Naive thymus-derived CD4-positive, alpha-beta T cell (primary cell): Measurements from ENCODE around the gene CORT. TPM values are rescaled to one million over a fixed set of nuclear protein-coding genes. Genes with fewer than 3 reads are reported as not detected.

Experiments
- ATAC-seq: fragments of 150-1000 bp; cut with Tn5 transposase; 2 replicates; pipeline ENCODE4 v1.10.0; 2021; ENCODE audit warnings: mild to moderate bottlenecking, moderate library complexity
- CTCF ChIA-PET: fragments of 350-600 bp; sonication (Branson Sonifier 250); formaldehyde crosslinking; loops from one replicate; lab custom pipeline; 2021; ENCODE audit warnings: antibody characterized with exemption; lab: Charles Lee
- POLR2A ChIA-PET: fragments of 350-600 bp; sonication (Branson Sonifier 250); formaldehyde crosslinking; loops from one replicate; lab custom pipeline; 2021; ENCODE audit warnings: antibody characterized with exemption, inconsistent platforms; lab: Charles Lee
- DNase-seq, 9 donors: peaks; one replicate each; pipeline versions ENCODE4 v3.0.0 to v3.0.0-alpha.2; 2020 to 2022; ENCODE audit warnings: mixed read lengths in 1 of 9
- H3K27ac ChIP-seq: one replicate; pipeline ENCODE4 v1.7.0; 2013; ENCODE audit warnings: mild to moderate bottlenecking, low read depth, low read length, moderate library complexity
- H3K27me3 ChIP-seq, 2 donors: one replicate each; pipeline ENCODE4 v1.7.0; 2013; ENCODE audit warnings: low read length in 2 of 2, mild to moderate bottlenecking in 2 of 2, moderate library complexity in 2 of 2; ENCODE audit not compliant: control insufficient read depth in 2 of 2, insufficient read depth in 2 of 2
- H3K36me3 ChIP-seq, 3 experiments: 1 replicate in 2 of 3; 2 replicates in 1 of 3; pipeline ENCODE4 v1.7.0; 2013; ENCODE audit warnings: low read length in 3 of 3, mild to moderate bottlenecking in 3 of 3, moderate library complexity in 1 of 3; ENCODE audit not compliant: insufficient read depth in 3 of 3, control insufficient read depth in 2 of 3
- H3K4me1 ChIP-seq, 2 donors: one replicate each; pipeline ENCODE4 v1.7.0; 2013; ENCODE audit warnings: low read length in 2 of 2, mild to moderate bottlenecking in 2 of 2, moderate library complexity in 1 of 2; ENCODE audit not compliant: control insufficient read depth in 2 of 2, insufficient read depth in 2 of 2
- H3K4me3 ChIP-seq: 2 replicates; pipeline ENCODE4 v1.7.0; 2013; ENCODE audit warnings: mild to moderate bottlenecking, low read length
- H3K9me3 ChIP-seq, 3 experiments: 1 replicate in 2 of 3; 2 replicates in 1 of 3; pipeline ENCODE4 v1.7.0; 2013; ENCODE audit warnings: low read length in 3 of 3; ENCODE audit not compliant: control insufficient read depth in 2 of 3
- H3K27ac Mint-ChIP-seq, 9 donors: one replicate each; pipeline ENCODE4 v1.8.0; 2020 to 2022; ENCODE audit warnings: mixed read lengths in 9 of 9, mild to moderate bottlenecking in 8 of 9, moderate library complexity in 5 of 9, inconsistent platforms in 2 of 9
- H3K27me3 Mint-ChIP-seq, 5 donors: one replicate each; pipeline ENCODE4 v1.8.0; 2021 to 2022; ENCODE audit warnings: mixed read lengths in 5 of 5, mild to moderate bottlenecking in 1 of 5
- H3K36me3 Mint-ChIP-seq, 5 donors: one replicate each; pipeline ENCODE4 v1.8.0; 2020 to 2022; ENCODE audit warnings: mixed read lengths in 5 of 5, mild to moderate bottlenecking in 3 of 5, inconsistent platforms in 1 of 5
- H3K4me1 Mint-ChIP-seq, 7 donors: one replicate each; pipeline ENCODE4 v1.8.0; 2020 to 2022; ENCODE audit warnings: mixed read lengths in 7 of 7, mild to moderate bottlenecking in 3 of 7, inconsistent platforms in 1 of 7
- H3K4me3 Mint-ChIP-seq, 10 donors: one replicate each; pipeline ENCODE4 v1.8.0; 2020 to 2022; ENCODE audit warnings: mild to moderate bottlenecking in 10 of 10, mixed read lengths in 10 of 10, moderate library complexity in 6 of 10, inconsistent platforms in 2 of 10
- H3K9me3 Mint-ChIP-seq, 11 donors: one replicate each; pipeline ENCODE4 v1.8.0; 2020 to 2022; ENCODE audit warnings: mixed read lengths in 11 of 11, mild to moderate bottlenecking in 4 of 11, inconsistent platforms in 1 of 11, moderate library complexity in 1 of 11
- intact Hi-C, 2 donors: fragments of 100-400 bp; cut with micrococcal nuclease; formaldehyde crosslinking; loops; one replicate each; pipeline ENCODE4 v1.15.1; 2023
- polyA plus RNA-seq, 2 donors: library from polyadenylated mRNA; unstranded; fragments of 300-500 nt; fragmentation: Illumina TruSeq; gene quantifications; one replicate each; pipeline ENCODE4 v1.2.3, GENCODE V29; 2021
- total RNA-seq, 6 experiments: library from RNA in 5 of 6; stranded (reverse) in 5 of 6; gene quantifications; 1 replicate in 5 of 6; 2 replicates in 1 of 6; pipeline ENCODE4 v1.2.3 and lab custom pipeline; 2021 to 2026

CORT gene
- total and polyA plus RNA-seq, 7 experiments from 2014 or later, result 0.27 to 0.90 TPM; not detected in 5

GRCh38 chr1:10440794-10441193 is 9.0 kb upstream of the CORT start:
- peaks cover 0 to 7% (median 0%) of the 10 kb centered on the region in 5 donors for H3K36me3 Mint-ChIP-seq
- Histone ChIP-seq H3K36me3 (no peaks in the 10 kb centered on the region), H3K9me3 (no peaks in the 10 kb centered on the region), H3K27me3 (no peaks in the 10 kb centered on the region), H3K4me1 (no peaks in the 10 kb centered on the region), H3K4me3 (no peak overlapping the region), H3K27ac (no peak overlapping the region)
- no peak overlapping the region for H3K4me3 Mint-ChIP-seq
- H3K9me3 Mint-ChIP-seq, result no peaks in the 10 kb centered on the region
- intact Hi-C loops, result no loop called here
- CTCF ChIA-PET, result no interaction called here
- peaks cover 0 to 3% (median 0%) of the 10 kb centered on the region in 7 donors for H3K4me1 Mint-ChIP-seq
- ATAC-seq, result no peak
- peak overlapping the region in 1 of 9 donors; percentile 19 for H3K27ac Mint-ChIP-seq
- H3K27me3 Mint-ChIP-seq, result no peaks in the 10 kb centered on the region
- POLR2A ChIA-PET, result interaction anchor here (0.5 kb wide), 1 partner anchor 444 kb away, joined by 3 read pairs; no protein-coding TSS in a partner anchor
- no peak for DNase-seq

GRCh38 chr1:10444248-10444647 is 5.6 kb upstream of the CORT start:
- no peaks in the 10 kb centered on the region for H3K36me3 ChIP-seq
- Mint-ChIP-seq H3K4me3 (no peak overlapping the region), H3K27ac (no peak overlapping the region), H3K9me3 (no peaks in the 10 kb centered on the region), H3K4me1 (peaks cover 0 to 4% (median 0%) of the 10 kb centered on the region in 7 donors), H3K27me3 (no peaks in the 10 kb centered on the region), H3K36me3 (peaks cover 0 to 13% (median 3%) of the 10 kb centered on the region in 5 donors)
- no peak for ATAC-seq
- DNase-seq, result no peak
- no peak overlapping the region for H3K4me3 ChIP-seq
- no peaks in the 10 kb centered on the region for H3K4me1 ChIP-seq
- ChIA-PET CTCF (no interaction called here), POLR2A (no interaction called here)
- H3K9me3 ChIP-seq, result no peaks in the 10 kb centered on the region
- H3K27ac ChIP-seq, result no peak overlapping the region
- intact Hi-C loops, result no loop called here
- no peaks in the 10 kb centered on the region for H3K27me3 ChIP-seq

- Histone ChIP-seq H3K27me3 (no peaks in the 10 kb centered on the region), H3K4me1 (no peaks in the 10 kb centered on the region), H3K4me3 (no peak overlapping the region), H3K9me3 (no peaks in the 10 kb centered on the region), H3K36me3 (no peaks in the 10 kb centered on the region), H3K27ac (no peak overlapping the region)
- Mint-ChIP-seq H3K27ac (no peak overlapping the region), H3K4me3 (no peak overlapping the region), H3K9me3 (no peaks in the 10 kb centered on the region), H3K4me1 (peaks cover 0 to 4% (median 0%) of the 10 kb centered on the region in 7 donors), H3K36me3 (peaks cover 0 to 13% (median 3%) of the 10 kb centered on the region in 5 donors), H3K27me3 (no peaks in the 10 kb centered on the region)
- intact Hi-C loops, result no loop called here
- no peak for ATAC-seq
- no peak for DNase-seq
- POLR2A ChIA-PET, result no interaction called here
- CTCF ChIA-PET, result no interaction called here
Measured at GRCh38 chr1:10444795-10445397, 4.9 kb upstream of the CORT start.

GRCh38 chr1:10446790-10447422 is 2.9 kb upstream of the CORT start:
- peaks cover 0 to 8% (median 0%) of the 10 kb centered on the region in 5 donors for H3K27me3 Mint-ChIP-seq
- Histone ChIP-seq H3K4me1 (no peaks in the 10 kb centered on the region), H3K4me3 (no peak overlapping the region), H3K9me3 (no peaks in the 10 kb centered on the region), H3K27me3 (no peaks in the 10 kb centered on the region), H3K36me3 (no peaks in the 10 kb centered on the region), H3K27ac (no peak overlapping the region)
- no peak for DNase-seq
- ChIA-PET POLR2A (no interaction called here), CTCF (interaction anchor here (0.6 to 0.7 kb wide), 3 partner anchors 11 to 256 kb away, joined by 3 to 5 read pairs (median 3); no protein-coding TSS in a partner anchor)
- no peak overlapping the region for H3K27ac Mint-ChIP-seq
- intact Hi-C loops, result no loop called here
- peaks cover 0 to 6% (median 3%) of the 10 kb centered on the region in 5 donors for H3K36me3 Mint-ChIP-seq
- ATAC-seq, result no peak
- H3K4me3 Mint-ChIP-seq, result no peak overlapping the region
- no peaks in the 10 kb centered on the region for H3K9me3 Mint-ChIP-seq
- peaks cover 0 to 4% (median 0%) of the 10 kb centered on the region in 7 donors for H3K4me1 Mint-ChIP-seq

GRCh38 chr1:10450156-10450814 is 454 bp downstream of the CORT start:
- Histone ChIP-seq H3K27me3 (no peaks in the 10 kb centered on the region), H3K36me3 (no peaks in the 10 kb centered on the region), H3K9me3 (no peaks in the 10 kb centered on the region), H3K4me1 (no peaks in the 10 kb centered on the region), H3K27ac (no peak overlapping the region), H3K4me3 (no peak overlapping the region)
- DNase-seq, result no peak
- ChIA-PET CTCF (no interaction called here), POLR2A (interaction anchor here (0.7 kb wide), 1 partner anchor 130 kb away, joined by 4 read pairs; no protein-coding TSS in a partner anchor)
- no peak overlapping the region for H3K27ac Mint-ChIP-seq
- peaks cover 0 to 8% (median 0%) of the 10 kb centered on the region in 5 donors for H3K27me3 Mint-ChIP-seq
- no peak for ATAC-seq
- no peaks in the 10 kb centered on the region for H3K9me3 Mint-ChIP-seq
- intact Hi-C loops, result no loop called here
- peaks cover 0 to 4% (median 0%) of the 10 kb centered on the region in 7 donors for H3K4me1 Mint-ChIP-seq
- no peak overlapping the region for H3K4me3 Mint-ChIP-seq
- H3K36me3 Mint-ChIP-seq, result peaks cover 0 to 6% (median 0%) of the 10 kb centered on the region in 5 donors

GRCh38 chr1:10450836-10451235 is 1.0 kb downstream of the CORT start:
- intact Hi-C loops, result no loop called here
- Mint-ChIP-seq H3K9me3 (no peaks in the 10 kb centered on the region), H3K36me3 (peaks cover 0 to 6% (median 0%) of the 10 kb centered on the region in 5 donors), H3K27me3 (peaks cover 0 to 8% (median 0%) of the 10 kb centered on the region in 5 donors), H3K4me3 (no peak overlapping the region), H3K27ac (no peak overlapping the region), H3K4me1 (peaks cover 0 to 4% (median 0%) of the 10 kb centered on the region in 7 donors)
- no peaks in the 10 kb centered on the region for H3K9me3 ChIP-seq
- CTCF ChIA-PET, result no interaction called here
- H3K36me3 ChIP-seq, result no peaks in the 10 kb centered on the region
- ATAC-seq, result no peak
- POLR2A ChIA-PET, result interaction anchor here (0.7 kb wide), 1 partner anchor 129 kb away, joined by 4 read pairs; no protein-coding TSS in a partner anchor
- no peak overlapping the region for H3K4me3 ChIP-seq
- H3K27me3 ChIP-seq, result no peaks in the 10 kb centered on the region
- no peak overlapping the region for H3K27ac ChIP-seq
- no peak for DNase-seq
- no peaks in the 10 kb centered on the region for H3K4me1 ChIP-seq
